T-helper 2 cell treated with Interferon-gamma antibody and Interleukin-4, amounts not matched to agents 100 ng/mL and 5 ng/mL, for 36 hours (primary cell): ENCODE data around the gene UBTD1. TPM values are rescaled to one million over a fixed set of nuclear protein-coding genes. Genes with fewer than 3 reads are reported as not detected.
"Not testable (repeated sequence)": the region's sequence is repeated elsewhere in the genome, so short reads cannot be mapped to it uniquely, and the experiment has no call there.

Experiments
- intact Hi-C: fragments of 100-400 bp; cut with micrococcal nuclease; formaldehyde crosslinking; loops from one replicate; pipeline ENCODE4 v1.15.1; 2023
- total RNA-seq: library from RNA; stranded (reverse); gene quantifications from 2 replicates; pipeline ENCODE4 v1.2.3, GENCODE V29; 2022

The UBTD1 gene
- total RNA-seq: 0.61 and 0.77 TPM in 2 replicates

GRCh38 chr10:97498841-97499560 lies at the start of gene UBTD1:
Gene UBTD1 (plus strand): TSS chr10:97498924. CDS start chr10:97499204, 280 bp downstream.
- intact Hi-C loops: loop anchor here (1.0 to 5.0 kb wide), 13 partner anchors 36 to 350 kb away; partner anchors contain the start of genes ARHGAP19, AVPI1, EXOSC1 and FRAT1

- intact Hi-C loops: no loop called here
These were observed 47.9 kb upstream of the UBTD1 start for GRCh38 chr10:97450828-97451227.

GRCh38 chr10:97451605-97452004 lies 47.1 kb upstream of the UBTD1 start:
- intact Hi-C loops: no loop called here

- intact Hi-C loops: no loop called here
These were observed 46.4 kb upstream of the UBTD1 start for GRCh38 chr10:97452352-97452751.

- intact Hi-C loops: no loop called here
These were observed 44.2 kb upstream of the UBTD1 start for GRCh38 chr10:97454330-97455036.

- intact Hi-C loops: no loop called here
These were observed 42.6 kb upstream of the UBTD1 start for GRCh38 chr10:97456034-97456685.

- intact Hi-C loops: no loop called here
These were observed 42.0 kb upstream of the UBTD1 start for GRCh38 chr10:97456686-97457065.

GRCh38 chr10:97459111-97459510 lies 39.6 kb upstream of the UBTD1 start:
- intact Hi-C loops: no loop called here

- intact Hi-C loops: no loop called here
These were observed 38.8 kb upstream of the UBTD1 start for GRCh38 chr10:97459933-97460332.

- intact Hi-C loops: no loop called here
These were observed 36.4 kb upstream of the UBTD1 start for GRCh38 chr10:97462309-97462708.

- intact Hi-C loops: loop anchor here (1.0 kb wide), 2 partner anchors 35 to 90 kb away; partner anchors contain the start of genes MMS19 and UBTD1
These were observed 35.2 kb upstream of the UBTD1 start for GRCh38 chr10:97463363-97464132.

GRCh38 chr10:97464226-97464625 lies 34.5 kb upstream of the UBTD1 start:
- intact Hi-C loops: no loop called here

- intact Hi-C loops: no loop called here
These were observed 32.7 kb upstream of the UBTD1 start for GRCh38 chr10:97465982-97466381.

- intact Hi-C loops: no loop called here
These were observed 32.0 kb upstream of the UBTD1 start for GRCh38 chr10:97466755-97467154.

- intact Hi-C loops: no loop called here
These were observed 30.6 kb upstream of the UBTD1 start for GRCh38 chr10:97468162-97468561.

- intact Hi-C loops: not testable (repeated sequence)
These were observed 29.9 kb upstream of the UBTD1 start for GRCh38 chr10:97468781-97469180.

- intact Hi-C loops: no loop called here
These were observed 23.8 kb upstream of the UBTD1 start for GRCh38 chr10:97474918-97475317.

- intact Hi-C loops: no loop called here
These were observed 22.7 kb upstream of the UBTD1 start for GRCh38 chr10:97475936-97476594.

GRCh38 chr10:97479410-97479809 lies 19.3 kb upstream of the UBTD1 start:
- intact Hi-C loops: not testable (repeated sequence)

- intact Hi-C loops: no loop called here
These were observed 18.8 kb upstream of the UBTD1 start for GRCh38 chr10:97479939-97480338.

- intact Hi-C loops: no loop called here
These were observed 17.7 kb upstream of the UBTD1 start for GRCh38 chr10:97481071-97481470.
